GM21390 (cell line): Measurements from ENCODE around the gene ANO7.

ENCODE experiments used
- ATAC-seq: cut with Tn5 transposase; IDR thresholded peaks from one replicate; pipeline ENCODE4 v1.9.1; 2021; ENCODE audit not compliant: unreplicated experiment

ANO7 gene, protein sequence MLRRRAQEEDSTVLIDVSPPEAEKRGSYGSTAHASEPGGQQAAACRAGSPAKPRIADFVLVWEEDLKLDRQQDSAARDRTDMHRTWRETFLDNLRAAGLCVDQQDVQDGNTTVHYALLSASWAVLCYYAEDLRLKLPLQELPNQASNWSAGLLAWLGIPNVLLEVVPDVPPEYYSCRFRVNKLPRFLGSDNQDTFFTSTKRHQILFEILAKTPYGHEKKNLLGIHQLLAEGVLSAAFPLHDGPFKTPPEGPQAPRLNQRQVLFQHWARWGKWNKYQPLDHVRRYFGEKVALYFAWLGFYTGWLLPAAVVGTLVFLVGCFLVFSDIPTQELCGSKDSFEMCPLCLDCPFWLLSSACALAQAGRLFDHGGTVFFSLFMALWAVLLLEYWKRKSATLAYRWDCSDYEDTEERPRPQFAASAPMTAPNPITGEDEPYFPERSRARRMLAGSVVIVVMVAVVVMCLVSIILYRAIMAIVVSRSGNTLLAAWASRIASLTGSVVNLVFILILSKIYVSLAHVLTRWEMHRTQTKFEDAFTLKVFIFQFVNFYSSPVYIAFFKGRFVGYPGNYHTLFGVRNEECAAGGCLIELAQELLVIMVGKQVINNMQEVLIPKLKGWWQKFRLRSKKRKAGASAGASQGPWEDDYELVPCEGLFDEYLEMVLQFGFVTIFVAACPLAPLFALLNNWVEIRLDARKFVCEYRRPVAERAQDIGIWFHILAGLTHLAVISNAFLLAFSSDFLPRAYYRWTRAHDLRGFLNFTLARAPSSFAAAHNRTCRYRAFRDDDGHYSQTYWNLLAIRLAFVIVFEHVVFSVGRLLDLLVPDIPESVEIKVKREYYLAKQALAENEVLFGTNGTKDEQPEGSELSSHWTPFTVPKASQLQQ

DNA sequence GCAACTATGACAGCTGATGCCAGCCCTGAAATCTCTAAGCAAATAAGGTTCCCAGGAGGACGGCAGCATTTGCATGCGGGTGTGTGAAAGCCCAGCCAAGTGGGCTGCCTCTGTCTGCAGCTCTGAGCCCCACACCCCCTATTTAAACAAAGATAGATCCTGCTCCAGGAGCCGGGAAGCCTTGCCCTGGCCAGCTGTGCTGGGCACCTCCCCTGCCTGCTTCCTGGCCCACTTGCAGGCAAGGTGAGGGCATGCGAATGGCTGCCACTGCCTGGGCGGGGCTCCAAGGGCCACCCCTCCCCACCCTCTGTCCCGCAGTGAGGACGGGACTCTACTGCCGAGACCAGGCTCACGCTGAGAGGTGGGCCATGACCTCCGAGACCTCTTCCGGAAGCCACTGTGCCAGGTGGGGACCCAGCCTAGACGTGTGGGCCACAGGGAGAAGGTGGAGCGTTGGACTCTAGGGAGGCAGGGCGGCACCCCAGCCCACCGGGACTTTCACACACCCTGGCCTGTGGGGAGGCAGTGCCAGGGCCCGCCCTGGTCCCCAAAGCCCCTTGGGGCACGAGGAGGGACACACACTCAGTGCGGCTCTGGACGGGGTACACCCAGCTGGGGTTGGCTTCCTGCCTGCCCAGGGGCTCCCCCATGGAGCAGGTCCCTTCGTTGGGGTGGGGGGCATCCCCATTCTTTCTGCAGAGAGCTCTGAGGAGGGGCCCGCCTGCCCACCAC is at the start of gene ANO7:
TSS of gene ANO7 (plus strand) at position 317 of the 732 bp plus-strand sequence. CDS start 1,387 bp downstream, outside the sequence.
- ATAC-seq: no peak

DNA sequence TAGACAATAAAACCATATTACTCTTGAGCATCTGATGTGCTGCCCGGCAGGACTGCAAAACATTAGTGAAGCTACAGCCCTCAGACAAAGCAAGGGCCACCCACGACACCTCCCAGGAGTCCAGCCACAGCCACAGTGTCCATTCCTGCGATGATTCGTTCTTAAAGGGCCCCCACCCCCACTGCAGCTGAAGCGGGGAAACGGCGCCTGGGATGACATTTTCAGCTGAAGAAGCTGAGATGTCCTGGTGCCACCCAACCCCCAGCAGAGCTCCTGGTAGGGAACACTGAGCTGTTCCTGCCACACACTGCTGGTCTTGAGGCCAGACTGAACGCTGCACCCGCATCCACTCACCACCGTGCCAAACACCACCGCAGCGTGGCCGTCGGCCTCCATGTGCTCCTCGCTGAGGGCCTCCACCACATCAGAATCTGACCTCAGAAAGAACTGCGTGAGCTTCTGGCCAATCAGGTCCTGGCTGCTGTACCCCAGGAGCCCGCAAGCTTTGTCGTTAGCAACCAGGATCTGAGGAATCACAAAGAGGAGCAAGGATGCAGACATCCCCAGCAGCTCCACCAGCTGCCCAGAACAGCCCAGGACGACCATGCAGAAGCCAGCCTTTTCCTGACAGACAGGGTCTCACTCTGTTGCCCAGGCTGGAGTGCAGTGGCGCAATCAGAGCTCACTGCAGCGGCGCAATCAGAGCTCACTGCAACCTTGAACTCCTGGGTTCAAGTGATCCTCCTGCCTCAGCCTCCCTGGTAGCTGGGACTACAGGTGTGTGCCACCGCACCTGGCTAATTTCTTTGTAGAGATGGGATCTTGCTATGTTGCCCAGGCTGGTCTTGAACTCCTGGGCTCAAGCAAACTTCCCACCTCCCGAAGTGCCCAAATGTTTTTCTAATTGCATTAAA is 48.7 kb upstream of the ANO7 start:
- no peak for ATAC-seq

DNA sequence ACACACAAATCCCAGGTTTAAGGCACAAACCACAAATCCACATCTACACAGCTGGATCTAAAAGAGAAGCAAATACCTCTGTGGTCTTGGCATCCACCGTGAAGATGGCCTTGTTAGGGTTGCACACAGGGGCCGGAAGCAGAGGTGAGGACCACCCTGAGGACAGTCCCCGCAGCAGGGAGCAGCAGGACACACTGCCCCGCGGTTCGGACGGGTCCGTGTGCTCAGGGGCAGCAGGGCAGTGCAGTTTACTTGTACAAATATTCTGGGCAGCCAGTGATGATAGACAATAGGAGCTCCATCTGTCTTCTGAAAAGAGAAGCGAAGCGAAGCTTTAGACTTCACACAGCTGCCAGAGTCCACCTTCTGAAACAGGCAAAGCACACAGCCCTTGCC is 48.0 kb upstream of the ANO7 start:
- no peak for ATAC-seq

DNA sequence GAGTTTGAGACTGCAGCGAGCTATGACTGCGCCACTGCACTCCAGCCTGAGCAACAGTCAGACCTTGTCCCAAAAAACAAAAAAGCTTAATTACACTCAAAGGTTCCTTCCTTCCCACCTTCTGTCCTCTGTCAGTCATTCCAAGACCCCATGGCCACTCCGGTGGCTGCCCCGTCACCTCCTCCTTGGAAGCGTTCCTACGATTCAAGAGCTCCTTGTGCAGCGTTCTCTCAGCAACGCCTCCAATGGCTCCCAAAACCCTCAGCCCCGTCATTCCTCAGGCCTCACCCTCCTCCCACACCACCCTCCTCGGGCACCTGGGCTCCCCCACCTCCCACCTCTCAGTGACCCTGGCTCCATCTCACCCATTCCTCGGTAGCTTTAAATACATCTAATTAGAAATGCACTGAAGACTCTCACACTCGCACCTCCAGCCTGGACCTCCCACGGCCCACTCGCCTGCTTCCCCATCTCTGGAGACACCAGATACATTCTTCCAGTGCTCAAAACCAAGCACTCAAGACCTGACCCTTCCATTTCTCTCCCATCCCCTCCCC is 47.2 kb upstream of the ANO7 start:
- ATAC-seq: no peak

DNA sequence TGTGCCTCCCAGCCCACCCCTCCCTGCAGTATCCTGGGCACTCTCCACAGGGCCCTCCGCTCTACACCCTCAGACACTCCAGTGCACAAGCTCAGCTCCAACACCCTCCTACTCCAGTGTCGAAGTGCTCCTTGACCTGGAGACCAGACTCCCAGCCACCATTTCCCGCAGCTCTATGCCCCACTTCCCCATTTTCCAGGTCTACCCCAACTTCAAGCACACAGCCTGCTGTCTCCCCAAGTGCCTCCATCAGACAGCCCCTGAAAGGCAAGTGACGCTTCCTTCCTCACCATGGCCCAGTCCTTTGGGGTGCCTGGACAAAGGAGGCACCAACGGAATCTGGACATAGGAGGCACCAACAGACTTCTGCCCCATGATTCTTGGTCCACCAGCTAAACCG is 46.4 kb upstream of the ANO7 start:
- ATAC-seq: no peak

DNA sequence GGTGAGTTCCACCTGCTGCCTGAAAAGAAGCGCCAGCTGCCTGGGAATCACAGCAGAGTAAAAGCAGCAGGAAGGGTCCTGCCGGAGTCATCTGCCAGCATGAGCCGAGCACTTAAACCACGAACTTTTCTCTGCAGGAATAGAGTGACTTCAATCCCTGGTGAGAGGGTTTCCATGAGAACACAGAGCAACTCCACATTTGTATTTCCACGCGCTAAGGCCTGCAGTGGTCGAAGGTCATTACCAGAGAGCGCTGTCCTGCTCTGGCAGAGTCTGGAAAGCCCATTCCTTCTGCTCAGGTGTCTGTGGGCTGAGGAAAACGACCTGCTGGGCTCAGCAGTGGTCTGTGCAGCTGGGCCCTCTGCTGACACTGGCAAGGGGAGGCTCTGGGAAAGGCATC is 45.9 kb upstream of the ANO7 start:
- ATAC-seq: no peak

DNA sequence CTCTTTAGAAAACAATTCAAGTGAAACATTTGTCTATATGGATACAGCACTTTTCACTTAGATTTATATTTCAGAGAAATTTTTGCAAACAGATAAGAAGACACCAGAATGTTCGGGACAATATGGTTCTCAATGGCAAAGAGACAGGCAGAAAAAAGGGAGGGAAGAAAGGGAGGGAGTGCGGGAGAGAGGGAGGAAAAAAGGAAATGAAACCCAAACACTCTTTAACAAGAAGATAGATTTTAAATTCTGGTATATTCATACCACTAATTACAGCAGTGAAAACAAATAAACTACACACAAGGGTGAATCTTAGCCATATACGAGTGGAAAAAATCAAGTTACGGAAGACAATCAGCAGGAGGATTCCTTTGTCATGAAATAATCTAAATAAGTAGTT is 42.2 kb upstream of the ANO7 start:
- no peak for ATAC-seq

DNA sequence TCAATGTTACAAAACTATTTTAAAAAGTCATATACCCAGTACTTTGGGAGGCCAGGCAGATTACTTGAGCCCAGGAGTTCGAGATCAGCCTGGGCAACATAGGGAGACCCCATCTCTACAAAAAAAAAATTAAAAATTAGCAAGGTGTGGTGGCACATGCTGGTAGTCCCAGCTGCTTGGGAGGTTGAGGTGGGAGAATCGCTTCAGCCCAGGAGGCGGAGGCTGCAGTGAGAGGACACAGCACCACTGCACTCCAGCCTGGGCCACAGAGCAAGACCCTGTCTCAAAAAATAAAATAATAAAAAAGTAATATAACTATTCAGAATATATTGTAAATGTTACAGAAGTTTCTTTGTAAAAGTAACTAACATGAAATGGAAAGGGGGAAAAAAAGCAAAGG is 41.1 kb upstream of the ANO7 start:
- ATAC-seq: no peak

DNA sequence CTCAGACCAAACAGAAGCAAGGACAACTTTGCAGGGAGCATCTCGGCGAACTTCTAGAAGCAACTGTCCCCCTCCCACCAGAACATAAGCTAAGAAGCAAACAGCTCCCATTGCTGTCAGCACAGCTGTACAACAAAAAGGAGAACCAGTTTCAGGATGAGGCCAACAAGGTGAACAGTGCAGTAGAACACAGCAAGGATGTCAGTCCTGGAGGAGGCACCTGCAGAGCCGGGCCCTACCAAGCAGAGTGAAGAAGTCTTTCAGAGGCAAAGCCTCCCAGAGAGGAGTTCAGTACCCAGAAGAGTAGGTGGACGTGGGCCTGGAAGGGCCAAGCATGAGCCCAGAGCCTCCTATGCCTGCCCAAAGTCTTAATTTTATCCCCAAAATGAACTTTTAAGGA is 40.2 kb upstream of the ANO7 start:
- no peak for ATAC-seq

DNA sequence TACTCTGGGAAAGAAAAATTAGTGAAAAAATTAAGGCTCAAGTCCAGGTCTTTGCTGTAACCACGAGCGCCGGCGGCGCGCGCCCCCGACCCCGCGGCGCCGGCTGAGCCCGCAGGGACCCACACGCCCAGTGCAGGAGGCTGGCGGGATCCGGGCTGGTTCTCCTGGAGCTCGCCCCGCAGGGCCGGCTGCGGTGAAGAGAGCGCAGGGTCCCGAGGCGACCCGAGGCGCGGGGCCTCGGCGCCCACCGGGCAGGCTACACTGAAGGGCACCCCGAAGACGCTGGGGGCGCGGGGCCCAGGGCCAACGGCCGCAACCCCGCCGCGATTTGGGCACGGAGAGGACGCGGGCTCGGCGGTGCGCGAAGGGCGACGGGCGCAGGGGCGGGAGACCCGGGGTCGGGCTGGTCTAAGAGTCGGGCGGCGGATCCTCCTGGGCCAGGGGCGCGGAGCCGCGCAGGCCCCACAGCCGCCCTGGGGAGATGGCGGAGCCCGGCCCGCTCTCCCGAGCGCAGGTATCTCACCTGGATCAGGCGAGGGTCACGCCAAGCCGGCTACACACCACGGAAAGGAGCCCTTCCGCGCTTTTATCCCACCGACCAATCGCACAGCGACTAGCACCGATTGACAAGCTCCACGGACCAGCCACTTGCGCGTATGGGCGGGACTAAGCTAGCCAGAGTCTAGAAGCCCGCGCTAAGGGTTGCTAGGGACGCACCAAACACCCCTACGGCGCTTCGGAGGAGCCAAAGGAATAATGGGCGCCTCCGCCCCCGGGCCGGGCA is 39.4 kb upstream of the ANO7 start, which contains the start of gene PASK:
TSS of gene PASK (minus strand) at position 582 of the 784 bp plus-strand sequence. CDS start 6,440 bp downstream, outside the sequence.
- peak; percentile 73 for ATAC-seq

DNA sequence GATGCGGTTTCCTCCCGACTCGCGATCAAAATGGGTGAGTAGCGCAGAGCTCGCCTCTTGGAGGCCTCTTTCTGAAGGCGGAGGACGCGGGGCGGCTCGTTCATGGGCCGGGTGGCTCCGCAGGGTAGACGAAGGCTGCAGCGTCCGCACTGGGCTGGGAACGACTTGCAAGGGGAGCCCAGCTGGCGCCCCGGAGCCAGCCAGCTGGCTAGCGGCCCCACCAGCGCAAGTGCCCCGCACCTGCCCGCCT is 38.9 kb upstream of the ANO7 start:
- ATAC-seq: peak; percentile 8

DNA sequence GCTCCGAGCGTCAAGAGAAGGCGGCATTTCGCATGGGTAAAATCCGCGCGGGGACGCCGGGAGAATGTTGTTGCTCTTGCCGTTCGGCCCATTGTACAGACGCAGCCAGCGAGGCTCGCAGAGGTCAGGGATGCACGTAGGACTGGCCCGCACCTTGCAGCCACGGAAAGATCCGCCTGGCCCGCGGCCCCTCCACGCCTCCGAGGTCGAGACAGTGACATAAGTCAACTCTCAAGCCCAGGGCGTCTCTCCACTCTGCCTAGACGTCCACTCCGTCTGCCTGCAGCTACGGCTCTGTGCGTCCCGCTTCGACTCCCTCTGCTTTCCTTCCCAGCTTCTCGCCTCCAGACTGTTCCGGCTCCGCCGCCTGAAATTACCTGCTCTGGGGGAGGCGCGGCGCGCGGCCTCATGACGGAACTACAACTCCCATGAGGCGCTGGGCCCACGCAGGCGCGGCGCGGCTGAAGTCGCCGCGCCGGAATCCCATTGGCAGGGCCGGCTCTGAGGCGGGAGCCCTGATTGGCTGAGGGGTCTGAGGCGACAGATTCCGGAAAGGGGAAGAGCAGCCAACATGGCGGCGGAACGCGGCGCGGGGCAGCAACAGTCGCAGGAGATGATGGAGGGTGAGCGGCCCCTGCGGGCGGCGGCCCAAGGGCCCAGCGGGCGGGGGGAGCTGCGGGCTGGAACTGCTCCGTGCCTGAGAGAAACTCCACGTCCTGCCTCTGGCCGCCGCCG is 38.4 kb upstream of the ANO7 start, which contains the start of gene PPP1R7:
TSS of gene PPP1R7 (plus strand) at position 543 of the 735 bp plus-strand sequence. CDS start at position 572, 29 bp downstream.
- ATAC-seq: peak; percentile 66

DNA sequence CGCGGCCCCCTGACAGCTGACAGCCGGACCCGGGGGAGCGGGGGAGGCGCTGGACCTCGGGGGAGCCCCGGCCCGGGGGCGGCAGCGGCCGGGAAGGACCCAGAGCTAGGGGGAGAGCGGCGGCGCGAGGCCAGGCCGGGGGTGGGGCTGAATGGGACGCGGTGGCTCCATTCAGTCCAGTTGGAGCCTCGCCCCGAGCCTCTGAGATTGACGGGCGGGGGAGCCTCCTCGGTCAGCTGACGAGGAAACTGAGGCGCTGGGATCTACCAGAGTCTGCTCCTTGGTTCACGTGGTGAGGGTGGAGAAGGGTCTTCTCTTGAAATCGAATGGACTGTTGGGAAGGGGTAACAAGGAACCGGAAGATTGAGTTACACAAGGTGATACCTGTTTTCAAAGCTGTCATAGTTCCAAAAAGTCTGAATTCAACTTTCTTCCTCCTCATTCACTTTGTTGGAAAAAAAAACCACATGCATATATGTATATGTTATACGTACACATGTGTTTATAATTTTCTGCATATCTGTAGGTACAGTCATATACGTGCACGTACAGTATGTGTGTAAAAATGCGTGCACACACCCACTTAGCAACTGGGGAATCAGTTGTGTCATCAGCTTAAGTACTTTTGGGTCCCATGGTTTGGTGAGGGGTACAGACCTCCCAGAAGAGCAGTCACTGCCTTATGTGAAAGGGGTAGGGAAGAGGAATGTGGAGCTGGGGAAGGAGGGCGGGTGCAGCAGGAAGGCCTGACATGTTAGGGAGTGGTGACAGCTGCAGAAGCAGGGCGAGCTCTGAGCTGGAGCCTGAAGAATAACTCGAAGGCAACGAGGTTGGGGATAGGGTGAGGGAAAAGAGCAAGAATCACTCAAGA is 37.6 kb upstream of the ANO7 start:
- no peak for ATAC-seq

DNA sequence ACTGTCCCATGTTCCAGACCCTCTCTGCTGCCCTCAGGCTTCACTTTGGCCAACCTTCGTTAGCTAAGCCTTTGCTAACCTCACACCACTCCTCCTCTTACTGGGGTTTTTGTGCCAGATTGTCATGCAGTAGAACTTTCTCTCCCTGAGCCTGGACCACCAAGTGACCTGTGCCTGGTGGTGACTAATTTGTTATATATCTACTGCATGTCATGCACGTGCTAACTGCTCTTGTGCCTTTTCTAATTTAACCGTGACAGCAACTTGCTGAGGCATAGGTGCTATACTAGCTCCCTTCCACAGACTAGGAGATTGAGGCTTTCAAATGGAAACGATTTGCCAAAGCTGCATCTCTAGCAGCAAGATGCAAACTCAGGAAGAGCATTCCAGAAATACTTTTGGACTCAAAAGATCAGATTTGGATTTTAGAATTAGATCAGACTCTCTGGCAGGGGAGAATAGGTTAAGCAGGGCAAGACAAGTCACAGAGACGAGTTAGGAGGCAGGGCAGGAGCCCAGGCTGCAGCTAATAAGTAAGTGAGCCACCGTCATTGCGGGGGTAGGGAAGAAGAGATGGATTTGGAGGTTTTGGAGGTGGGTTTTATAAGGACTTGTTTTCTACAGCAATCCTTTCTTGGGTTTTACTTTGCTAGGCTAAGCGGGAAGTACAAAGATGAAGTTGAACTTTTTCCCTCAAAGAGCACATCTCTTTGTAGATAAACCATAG is 36.4 kb upstream of the ANO7 start:
- ATAC-seq: no peak

DNA sequence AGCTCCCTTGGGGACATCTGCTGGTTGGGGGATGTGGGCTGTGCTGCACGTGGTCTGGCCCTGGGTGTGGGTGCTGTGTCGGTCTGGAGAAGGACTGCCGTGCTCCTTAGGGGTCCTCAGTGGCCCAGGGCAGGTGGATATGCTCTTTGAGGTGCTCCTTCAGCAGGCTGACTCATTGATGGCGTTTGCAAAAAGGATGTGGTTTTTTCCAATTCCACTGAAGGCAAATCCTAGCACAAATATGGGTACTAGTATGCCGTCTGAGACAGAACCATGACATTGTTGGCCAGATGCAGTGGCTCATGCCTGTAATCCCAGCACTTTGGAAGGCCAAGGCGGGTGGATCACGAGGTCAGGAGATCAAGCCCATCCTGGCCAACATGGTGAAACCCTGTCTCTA is 34.9 kb upstream of the ANO7 start:
- no peak for ATAC-seq

DNA sequence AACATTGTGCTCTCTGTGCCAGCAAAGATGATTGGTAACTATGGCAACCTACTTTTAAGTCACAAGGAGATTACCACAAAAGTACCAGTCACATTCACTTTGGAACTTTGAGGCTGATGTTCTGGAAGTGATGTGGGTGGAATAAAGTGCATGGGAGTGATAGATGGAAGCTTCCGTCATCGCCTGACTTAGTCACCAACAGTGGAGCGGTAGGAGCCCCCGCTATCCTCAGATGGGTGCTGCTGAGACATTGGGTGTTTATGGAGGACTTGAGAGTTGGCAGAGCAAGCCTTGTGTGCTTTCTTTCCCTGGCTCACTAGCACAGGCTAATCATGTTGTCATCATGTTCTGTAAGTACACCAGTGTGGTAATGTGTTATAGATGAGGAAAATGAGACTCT is 33.6 kb upstream of the ANO7 start:
- ATAC-seq: no peak

DNA sequence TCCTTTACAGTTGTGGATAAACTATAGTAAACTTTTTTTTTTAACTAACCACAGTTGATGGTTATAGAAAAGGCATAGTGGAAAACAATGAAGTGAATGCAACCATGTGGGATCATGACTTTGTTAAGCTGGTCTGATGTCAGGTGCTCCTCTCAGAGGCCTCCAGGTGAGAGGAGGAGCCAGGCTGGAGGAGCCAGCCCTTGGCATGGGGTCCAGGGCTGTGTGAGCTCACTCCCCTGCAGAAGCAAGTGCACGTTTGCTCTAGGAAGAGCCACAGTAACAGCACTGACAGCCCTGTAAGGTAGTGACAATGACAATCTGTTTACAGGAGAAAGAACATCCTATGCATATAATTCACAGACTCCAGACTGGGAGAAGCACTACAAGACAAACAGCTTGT is 32.5 kb upstream of the ANO7 start:
- no peak for ATAC-seq
